Astrocyte of the cerebellum (primary cell): Measurements from ENCODE around the gene PARD3B.

Experiments
- DNase-seq: peaks from one replicate; pipeline ENCODE4 v3.0.0-alpha.2; 2011; ENCODE audit warnings: low read depth
- H3K4me3 ChIP-seq: 2 replicates; pipeline ENCODE4 v1.5.1; 2011; ENCODE audit warnings: mild to moderate bottlenecking, low read depth, low read length, moderate library complexity
- in situ Hi-C: cut with HindIII; loops from 2 replicates; pipeline ENCODE4 v1.10.0; 2017; ENCODE audit warnings: low sequenced_read_pairs
- TF ChIP-seq, protein P1 (sequence below): IDR thresholded peaks from 2 replicates; pipeline ENCODE4 v1.5.1; 2012; ENCODE audit warnings: low read length, low read depth, moderate library complexity, mild to moderate bottlenecking; ENCODE audit errors: missing control alignments

The PARD3B gene

DNA sequence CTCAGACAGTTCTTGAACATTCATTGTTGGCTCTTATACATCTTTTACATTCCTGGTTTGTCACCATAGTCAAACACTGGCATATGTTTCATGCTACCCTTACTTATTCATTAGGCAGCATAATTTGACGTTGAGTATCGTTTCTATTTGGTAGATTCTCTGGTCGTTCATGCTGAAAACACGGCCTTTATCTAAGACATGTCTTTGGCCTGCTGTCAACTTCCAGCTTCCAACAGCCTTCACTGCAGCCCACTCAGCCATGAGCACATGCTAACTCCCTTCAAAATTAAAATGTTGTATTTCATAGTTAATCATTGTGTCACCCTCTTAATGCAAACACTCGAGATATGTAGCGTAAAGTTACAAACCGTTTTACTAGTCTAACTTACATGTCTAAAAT lies 644.0 kb downstream of the PARD3B start:
- in situ Hi-C loops = no loop called here
- TF ChIP-seq, protein P1, sequence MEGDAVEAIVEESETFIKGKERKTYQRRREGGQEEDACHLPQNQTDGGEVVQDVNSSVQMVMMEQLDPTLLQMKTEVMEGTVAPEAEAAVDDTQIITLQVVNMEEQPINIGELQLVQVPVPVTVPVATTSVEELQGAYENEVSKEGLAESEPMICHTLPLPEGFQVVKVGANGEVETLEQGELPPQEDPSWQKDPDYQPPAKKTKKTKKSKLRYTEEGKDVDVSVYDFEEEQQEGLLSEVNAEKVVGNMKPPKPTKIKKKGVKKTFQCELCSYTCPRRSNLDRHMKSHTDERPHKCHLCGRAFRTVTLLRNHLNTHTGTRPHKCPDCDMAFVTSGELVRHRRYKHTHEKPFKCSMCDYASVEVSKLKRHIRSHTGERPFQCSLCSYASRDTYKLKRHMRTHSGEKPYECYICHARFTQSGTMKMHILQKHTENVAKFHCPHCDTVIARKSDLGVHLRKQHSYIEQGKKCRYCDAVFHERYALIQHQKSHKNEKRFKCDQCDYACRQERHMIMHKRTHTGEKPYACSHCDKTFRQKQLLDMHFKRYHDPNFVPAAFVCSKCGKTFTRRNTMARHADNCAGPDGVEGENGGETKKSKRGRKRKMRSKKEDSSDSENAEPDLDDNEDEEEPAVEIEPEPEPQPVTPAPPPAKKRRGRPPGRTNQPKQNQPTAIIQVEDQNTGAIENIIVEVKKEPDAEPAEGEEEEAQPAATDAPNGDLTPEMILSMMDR = no peak
- no peak overlapping the region for H3K4me3 ChIP-seq
- no peak for DNase-seq

DNA sequence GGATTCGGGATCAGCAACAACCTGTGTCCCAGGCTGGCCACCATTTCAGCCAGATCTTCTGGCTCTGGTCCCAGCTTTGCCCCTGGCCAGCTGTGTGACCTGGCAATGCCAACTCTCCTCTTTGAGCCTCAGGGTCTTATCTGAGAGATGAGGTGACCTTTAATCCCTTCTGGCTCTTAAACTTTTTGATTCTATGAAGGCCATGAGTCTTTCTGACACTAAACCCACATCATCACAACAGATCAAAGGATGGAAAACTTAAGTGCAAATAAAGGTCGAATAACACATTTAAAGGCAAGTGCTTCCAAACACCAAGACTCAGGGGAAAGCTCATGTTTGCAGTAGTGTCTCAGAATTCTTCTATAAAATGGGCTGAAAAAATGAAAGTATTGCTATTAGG lies 645.3 kb downstream of the PARD3B start:
- in situ Hi-C loops = no loop called here
- no peak overlapping the region for H3K4me3 ChIP-seq
- no peak for DNase-seq
- TF ChIP-seq, protein P1 = no peak

DNA sequence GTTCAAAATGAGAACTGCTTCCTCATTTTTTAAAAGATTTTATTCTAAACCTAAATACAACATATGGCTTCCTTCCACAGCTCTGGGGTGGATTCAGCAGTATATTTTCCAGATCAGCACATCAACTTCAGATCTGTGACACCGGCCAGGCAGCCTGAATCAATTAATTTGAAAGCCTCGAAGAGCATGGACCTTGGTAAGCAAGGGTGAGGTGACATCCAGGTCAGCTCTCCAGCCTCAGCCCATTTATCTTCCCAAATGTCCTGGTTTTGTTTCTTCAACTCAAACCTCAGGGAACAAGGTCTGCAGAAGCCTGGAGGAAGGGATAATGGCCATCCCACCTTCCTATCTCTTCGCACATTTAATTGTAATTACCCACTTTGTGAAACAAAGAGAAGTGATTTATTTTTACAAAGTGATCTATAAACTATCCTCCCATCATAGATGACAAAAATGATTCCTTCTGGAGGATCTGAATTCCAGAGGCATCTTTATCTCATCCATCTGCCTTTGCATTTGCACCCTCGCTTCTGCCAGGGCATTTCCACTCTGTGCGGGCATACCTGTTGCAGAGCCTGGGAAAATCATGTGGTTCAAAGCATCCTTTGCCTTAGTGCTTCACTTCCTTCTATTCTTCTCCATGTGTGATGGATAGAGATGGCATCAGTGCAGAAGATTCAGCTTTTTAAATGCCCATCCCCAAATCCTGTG lies 648.0 kb downstream of the PARD3B start:
- no peak for DNase-seq
- TF ChIP-seq, protein P1 = no peak

DNA sequence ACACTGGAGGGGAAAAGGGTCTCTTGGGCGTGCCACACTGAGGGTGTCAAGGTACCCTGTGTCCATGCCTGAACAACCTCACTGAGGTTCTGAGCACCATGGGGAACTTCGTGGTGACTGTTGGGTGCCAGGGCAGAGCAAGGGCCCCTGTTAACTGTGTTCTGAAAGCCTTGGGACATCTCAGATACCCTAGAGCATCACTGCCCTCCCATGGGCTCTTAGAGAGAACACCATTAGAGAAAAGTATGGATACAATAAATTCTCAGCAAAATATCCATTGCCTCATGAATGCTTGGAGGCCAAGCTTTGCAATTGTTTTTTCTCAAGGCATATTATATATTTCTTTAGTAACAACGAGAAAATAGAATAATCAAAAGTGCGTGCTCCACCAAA lies 648.6 kb downstream of the PARD3B start:
- DNase-seq = no peak
- TF ChIP-seq, protein P1 = no peak
- H3K4me3 ChIP-seq = no peak overlapping the region
- in situ Hi-C loops = no loop called here

More for the DNA sequence above, 648.0 kb downstream of the PARD3B start:
- in situ Hi-C loops = no loop called here
- no peak overlapping the region for H3K4me3 ChIP-seq

DNA sequence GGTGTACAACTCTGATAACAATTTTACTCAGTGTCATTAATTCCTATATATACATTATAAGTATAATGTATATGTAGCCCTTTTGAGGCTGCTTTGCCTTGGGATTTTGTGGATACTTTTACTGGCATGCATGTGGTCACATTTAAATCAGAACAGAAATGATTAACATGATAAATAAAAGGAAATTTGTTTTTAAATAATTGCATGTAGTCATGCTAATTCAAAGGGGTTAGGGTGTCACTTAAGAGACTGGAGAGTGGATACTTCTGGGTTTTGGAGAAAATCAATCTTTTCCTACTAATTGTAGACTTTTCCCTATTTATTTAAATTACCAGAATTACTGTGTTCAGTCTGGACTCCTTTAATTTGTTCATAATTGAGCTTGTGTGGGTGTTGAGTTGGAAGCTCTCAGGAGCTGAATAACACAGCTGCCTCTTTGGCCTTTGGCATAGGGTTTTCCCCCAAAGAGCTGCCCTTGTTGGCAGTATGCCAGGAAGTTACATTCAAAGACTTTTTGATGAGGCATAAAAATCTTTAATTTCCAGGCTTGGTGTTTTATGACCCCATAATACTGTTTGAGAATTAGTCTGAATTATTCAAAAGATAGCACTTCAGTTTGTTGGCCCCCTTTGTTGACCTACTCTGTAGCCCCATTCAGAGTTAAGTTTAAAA lies 652.3 kb downstream of the PARD3B start:
- in situ Hi-C loops = no loop called here
- DNase-seq = no peak
- TF ChIP-seq, protein P1 = no peak
- H3K4me3 ChIP-seq = no peak overlapping the region

DNA sequence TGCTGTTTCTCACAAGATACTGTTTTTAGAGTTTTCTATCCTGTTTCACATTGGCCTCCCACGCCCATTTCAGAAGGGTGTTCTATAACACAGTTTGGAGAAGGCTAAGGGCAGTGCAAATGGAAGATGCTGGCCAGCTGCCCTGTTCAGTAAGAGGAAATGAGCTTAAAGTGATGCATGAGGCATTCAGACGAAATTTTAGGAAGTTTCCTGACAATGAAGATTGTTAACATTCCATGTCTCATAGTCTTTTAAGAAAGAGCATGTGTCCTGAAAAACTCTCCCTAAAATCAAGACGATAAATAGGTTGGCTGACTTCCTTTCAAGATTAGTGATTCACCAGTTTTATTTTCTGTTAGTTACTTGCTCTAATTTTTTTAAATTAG lies 652.9 kb downstream of the PARD3B start:
- H3K4me3 ChIP-seq = no peak overlapping the region
- TF ChIP-seq, protein P1 = no peak
- DNase-seq = no peak
- in situ Hi-C loops = no loop called here
